Renal cortical epithelial cell (primary cell): Measurements from ENCODE around the gene KRT16. TPM values are rescaled to one million over a fixed set of nuclear protein-coding genes. Genes with fewer than 3 reads are reported as not detected.
"Not testable (repeated sequence)": the region's sequence is repeated elsewhere in the genome, so short reads cannot be mapped to it uniquely, and the experiment has no call there.

ENCODE experiments used
- DNase-seq: peaks from one replicate; pipeline ENCODE4 v3.0.0-alpha.2; 2011; ENCODE audit warnings: low read depth
- total RNA-seq: library from RNA; depleted of rRNA; stranded (reverse); fragments of >200 nt; gene quantifications from 2 replicates; pipeline ENCODE4 v1.2.3, GENCODE V29; 2014

The KRT16 gene
- total RNA-seq, 1 donor from 2014 or later: 0.70 TPM

GRCh38 chr17:41615454-41615853 is 2.9 kb upstream of the KRT16 start:
- DNase-seq: peak; percentile 26

GRCh38 chr17:41614767-41615166 is 2.2 kb upstream of the KRT16 start:
- DNase-seq: not testable (repeated sequence)

GRCh38 chr17:41614098-41614497 is 1.5 kb upstream of the KRT16 start:
- no peak for DNase-seq

GRCh38 chr17:41613277-41614082 is 913 bp upstream of the KRT16 start:
- DNase-seq: no peak

GRCh38 chr17:41610965-41611640 is 1.5 kb downstream of the KRT16 start:
- DNase-seq: no peak

- not testable (repeated sequence) for DNase-seq
These were observed 2.5 kb downstream of the KRT16 start for GRCh38 chr17:41610061-41610517.

- not testable (repeated sequence) for DNase-seq
These were observed 5.6 kb downstream of the KRT16 start for GRCh38 chr17:41606930-41607329.

- no peak for DNase-seq
These were observed 10.0 kb downstream of the KRT16 start for GRCh38 chr17:41602524-41602923.

GRCh38 chr17:41600318-41600717 is 12.2 kb downstream of the KRT16 start:
- DNase-seq: no peak

- no peak for DNase-seq
These were observed 12.9 kb downstream of the KRT16 start for GRCh38 chr17:41599680-41600079.

- no peak for DNase-seq
These were observed 17.0 kb downstream of the KRT16 start for GRCh38 chr17:41595585-41595984.

- no peak for DNase-seq
These were observed 18.1 kb downstream of the KRT16 start for GRCh38 chr17:41594363-41594915.

GRCh38 chr17:41593306-41593981 is 19.1 kb downstream of the KRT16 start:
- no peak for DNase-seq

- no peak for DNase-seq
These were observed 19.8 kb downstream of the KRT16 start for GRCh38 chr17:41592601-41593305.

- DNase-seq: no peak
These were observed 23.3 kb downstream of the KRT16 start for GRCh38 chr17:41589301-41589700.

GRCh38 chr17:41588126-41588810 is 24.3 kb downstream of the KRT16 start:
- no peak for DNase-seq

- no peak for DNase-seq
These were observed 25.6 kb downstream of the KRT16 start, which contains the start of gene KRT14 for GRCh38 chr17:41586863-41587495. Gene KRT14 (minus strand): TSS chr17:41586895. CDS start chr17:41586834, 61 bp downstream.

GRCh38 chr17:41585301-41586056 is 27.1 kb downstream of the KRT16 start:
- no peak for DNase-seq

GRCh38 chr17:41584331-41584927 is 28.1 kb downstream of the KRT16 start:
- DNase-seq: not testable (repeated sequence)
